ENCODE data around the gene SERBP1.

The SERBP1 gene

DNA sequence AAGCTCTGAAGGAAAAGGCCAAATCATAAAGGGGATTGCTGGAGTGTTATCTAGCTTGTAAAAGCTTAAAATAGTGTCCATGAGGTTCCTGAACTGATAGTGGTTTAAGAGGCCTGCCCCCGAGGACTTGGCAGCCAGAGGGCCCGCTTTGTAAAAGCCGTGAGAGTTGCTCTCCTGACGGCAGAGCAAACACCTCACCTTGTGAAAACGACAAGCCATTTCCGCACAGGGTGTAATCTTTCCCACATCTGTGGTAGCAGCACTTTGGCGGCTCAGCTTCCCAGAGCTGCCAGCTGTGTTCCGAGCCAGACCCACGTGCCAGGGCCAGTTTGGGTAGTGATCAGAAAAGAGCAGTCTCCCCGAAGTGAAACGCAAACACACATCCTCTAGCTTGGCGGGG is 37.0 kb downstream of the SERBP1 start (continued):
- TF ChIP-seq, protein P1, sequence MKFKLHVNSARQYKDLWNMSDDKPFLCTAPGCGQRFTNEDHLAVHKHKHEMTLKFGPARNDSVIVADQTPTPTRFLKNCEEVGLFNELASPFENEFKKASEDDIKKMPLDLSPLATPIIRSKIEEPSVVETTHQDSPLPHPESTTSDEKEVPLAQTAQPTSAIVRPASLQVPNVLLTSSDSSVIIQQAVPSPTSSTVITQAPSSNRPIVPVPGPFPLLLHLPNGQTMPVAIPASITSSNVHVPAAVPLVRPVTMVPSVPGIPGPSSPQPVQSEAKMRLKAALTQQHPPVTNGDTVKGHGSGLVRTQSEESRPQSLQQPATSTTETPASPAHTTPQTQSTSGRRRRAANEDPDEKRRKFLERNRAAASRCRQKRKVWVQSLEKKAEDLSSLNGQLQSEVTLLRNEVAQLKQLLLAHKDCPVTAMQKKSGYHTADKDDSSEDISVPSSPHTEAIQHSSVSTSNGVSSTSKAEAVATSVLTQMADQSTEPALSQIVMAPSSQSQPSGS (tag by site-specific recombination; IDR thresholded peaks at IDR 0.05; ENCODE audit: low read depth): no peak
- TF ChIP-seq ZNF23 (tag by site-specific recombination; IDR thresholded peaks at IDR 0.05; ENCODE audit: borderline replicate concordance): no peak
- TF ChIP-seq ZNF600 (tag by site-specific recombination; IDR thresholded peaks at IDR 0.05): 0 out of 2 replicates have a peak, but pooled peaks have one; percentile 58
- peak; percentile 69 for TF ChIP-seq ZXDB (tag by site-specific recombination; IDR thresholded peaks at IDR 0.05)
- TF ChIP-seq, protein P2, sequence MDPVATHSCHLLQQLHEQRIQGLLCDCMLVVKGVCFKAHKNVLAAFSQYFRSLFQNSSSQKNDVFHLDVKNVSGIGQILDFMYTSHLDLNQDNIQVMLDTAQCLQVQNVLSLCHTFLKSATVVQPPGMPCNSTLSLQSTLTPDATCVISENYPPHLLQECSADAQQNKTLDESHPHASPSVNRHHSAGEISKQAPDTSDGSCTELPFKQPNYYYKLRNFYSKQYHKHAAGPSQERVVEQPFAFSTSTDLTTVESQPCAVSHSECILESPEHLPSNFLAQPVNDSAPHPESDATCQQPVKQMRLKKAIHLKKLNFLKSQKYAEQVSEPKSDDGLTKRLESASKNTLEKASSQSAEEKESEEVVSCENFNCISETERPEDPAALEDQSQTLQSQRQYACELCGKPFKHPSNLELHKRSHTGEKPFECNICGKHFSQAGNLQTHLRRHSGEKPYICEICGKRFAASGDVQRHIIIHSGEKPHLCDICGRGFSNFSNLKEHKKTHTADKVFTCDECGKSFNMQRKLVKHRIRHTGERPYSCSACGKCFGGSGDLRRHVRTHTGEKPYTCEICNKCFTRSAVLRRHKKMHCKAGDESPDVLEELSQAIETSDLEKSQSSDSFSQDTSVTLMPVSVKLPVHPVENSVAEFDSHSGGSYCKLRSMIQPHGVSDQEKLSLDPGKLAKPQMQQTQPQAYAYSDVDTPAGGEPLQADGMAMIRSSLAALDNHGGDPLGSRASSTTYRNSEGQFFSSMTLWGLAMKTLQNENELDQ (tag by site-specific recombination; IDR thresholded peaks at IDR 0.05; ENCODE audit: low read depth): no peak
- no peak for TF ChIP-seq ZNF24 (tag by site-specific recombination; IDR thresholded peaks at IDR 0.05)
- peak; percentile 49 for TF ChIP-seq GLIS1 (tag by site-specific recombination; IDR thresholded peaks at IDR 0.05)
- no peak for TF ChIP-seq ZNF549 (tag by site-specific recombination; IDR thresholded peaks at IDR 0.05)
- TF ChIP-seq FEZF1 (tag by site-specific recombination; IDR thresholded peaks at IDR 0.05): peak; percentile 99

DNA sequence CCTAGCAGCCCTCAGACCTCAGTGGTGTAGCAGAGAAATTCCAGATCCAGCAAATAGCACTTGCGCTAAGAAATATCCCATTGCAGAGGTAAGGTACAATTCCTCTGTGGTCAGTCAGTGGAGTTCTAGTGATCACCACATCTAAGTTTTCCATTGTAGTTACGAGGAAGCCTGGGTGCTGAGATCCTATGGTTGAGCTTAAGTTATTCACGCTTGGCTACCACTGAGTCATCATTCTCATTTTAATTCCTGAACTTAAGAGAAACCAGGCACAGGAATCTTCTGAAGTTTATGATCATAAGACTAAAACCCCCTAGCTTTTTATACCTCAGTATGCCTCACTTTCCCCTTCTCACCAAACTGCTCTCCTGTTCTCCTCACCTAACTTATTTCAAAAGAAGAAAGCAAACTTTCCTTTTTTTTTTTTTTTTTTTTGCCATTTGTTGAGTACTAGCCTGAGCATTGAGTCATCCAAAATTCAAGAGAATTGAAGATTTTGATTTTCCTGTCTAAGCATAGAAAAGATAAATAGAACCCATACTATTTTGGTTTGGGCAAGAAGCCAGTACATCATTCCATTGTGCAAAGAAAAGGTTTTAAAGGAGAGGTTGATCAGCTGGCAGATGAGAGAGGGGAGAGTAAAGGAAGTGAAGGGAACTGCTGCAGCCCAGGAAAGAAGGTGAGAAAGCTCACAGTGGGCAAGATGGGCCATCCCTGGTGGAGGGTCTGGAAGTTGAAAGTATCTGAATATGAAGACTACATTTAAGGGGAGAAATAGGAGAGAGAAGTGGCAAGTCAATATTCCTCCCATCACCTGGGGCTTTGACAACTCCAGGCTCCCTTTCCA is 39.9 kb downstream of the SERBP1 start:
- CTCF ChIA-PET: interaction anchor here (2.0 kb wide), 1 partner anchor 110 kb away, joined by 6 read pairs; no protein-coding TSS in a partner anchor

DNA sequence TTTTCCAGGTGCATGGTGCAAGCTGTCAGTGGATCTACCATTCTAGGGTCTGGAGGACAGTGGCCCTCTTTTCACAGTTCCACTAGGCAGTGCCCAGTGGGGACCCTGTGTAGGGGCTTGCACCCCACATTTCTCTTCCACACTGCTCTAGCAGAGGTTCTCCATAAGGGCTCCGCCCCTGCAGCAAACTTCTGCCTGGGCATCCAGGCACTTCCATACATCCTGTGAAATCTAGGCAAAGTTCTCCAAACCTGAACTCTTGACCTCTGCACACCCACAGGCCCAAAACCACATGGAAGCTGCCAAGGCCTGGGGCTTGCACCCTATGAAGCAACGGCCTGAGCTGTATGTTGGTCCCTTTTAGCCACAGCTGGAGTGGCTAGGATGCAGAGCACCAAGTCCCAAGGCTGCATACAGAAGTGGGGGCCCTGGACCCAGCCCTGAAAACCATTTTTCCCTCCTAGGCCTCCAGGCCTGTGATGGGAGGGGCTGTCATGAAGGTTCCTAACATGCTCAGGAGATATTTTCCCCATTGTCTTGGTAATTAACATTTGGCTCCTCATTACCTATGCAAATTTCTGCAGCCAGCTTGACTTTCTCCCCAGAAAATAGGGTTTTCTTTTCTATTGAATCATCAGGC is 46.1 kb downstream of the SERBP1 start:
- CTCF ChIA-PET: no interaction called here

More for the DNA sequence above, 39.9 kb downstream of the SERBP1 start:
- Histone ChIP-seq H3K4me1 (ENCODE audit: control insufficient read depth, insufficient read depth, low read length) (peaks cover 12% of the 10 kb centered on the region), H3K9me3 (ENCODE audit: control insufficient read depth, insufficient read depth, low read depth, low read length) (no peaks in the 10 kb centered on the region), H3K27ac (ENCODE audit: extremely low read depth, low read depth, low read length) (no peak overlapping the region), H3K36me3 (ENCODE audit: control insufficient read depth in 2 of 2, insufficient read depth in 1 of 2, low read length in 2 of 2) (peaks cover 0 to 28% of the 10 kb centered on the region in 2 experiments; a peak in 2 of 3 replicates), H3K4me3 (ENCODE audit: low read depth, low read length) (no peak overlapping the region)
- POLR2A ChIA-PET: no interaction called here
- TF ChIP-seq ZBTB8A (tag by site-specific recombination; IDR thresholded peaks at IDR 0.05) (no peak), ZNF366 (tag by site-specific recombination; conservative IDR thresholded peaks at IDR 0.05) (0 out of 2 replicates have a peak, but pooled peaks have one; percentile 14), ZNF510 (tag by site-specific recombination; IDR thresholded peaks at IDR 0.05; ENCODE audit: insufficient replicate concordance) (no peak), ZNF629 (tag by site-specific recombination; IDR thresholded peaks at IDR 0.05) (no peak), PRDM1 (tag by site-specific recombination; IDR thresholded peaks at IDR 0.05) (peak; percentile 71), KLF16 (tag by site-specific recombination; IDR thresholded peaks at IDR 0.05) (no peak), ZNF624 (tag by site-specific recombination; IDR thresholded peaks at IDR 0.05) (no peak), ZNF133 (tag by site-specific recombination; IDR thresholded peaks at IDR 0.05) (no peak), REPIN1 (tag by site-specific recombination; IDR thresholded peaks at IDR 0.05; ENCODE audit: low read depth) (no peak)

More for the DNA sequence above, 46.1 kb downstream of the SERBP1 start:
- POLR2A ChIA-PET: no interaction called here
- Histone ChIP-seq H3K4me1 (ENCODE audit: control insufficient read depth, insufficient read depth, low read length) (no peaks in the 10 kb centered on the region), H3K36me3 (ENCODE audit: control insufficient read depth in 2 of 2, insufficient read depth in 1 of 2, low read length in 2 of 2) (peaks cover 0 to 6% of the 10 kb centered on the region in 2 experiments; a peak in 1 of 3 replicates), H3K4me3 (ENCODE audit: low read depth, low read length) (no peak overlapping the region), H3K27ac (ENCODE audit: extremely low read depth, low read depth, low read length) (no peak overlapping the region), H3K9me3 (ENCODE audit: control insufficient read depth, insufficient read depth, low read depth, low read length) (no peaks in the 10 kb centered on the region)
- peak; percentile 100 for TF ChIP-seq ZNF585B (tag by site-specific recombination; IDR thresholded peaks at IDR 0.05)
- peak; percentile 60 for TF ChIP-seq SETDB1 (IDR thresholded peaks at IDR 0.05; ENCODE audit: insufficient read length, low read length)
- TF ChIP-seq ZFP3 (tag by site-specific recombination; IDR thresholded peaks at IDR 0.05; ENCODE audit: low read depth): no peak
